ENCODE results near the gene USP44.
"Not testable (repeated sequence)": the region's sequence is repeated elsewhere in the genome, so short reads cannot be mapped to it uniquely, and the experiment has no call there.

DNA sequence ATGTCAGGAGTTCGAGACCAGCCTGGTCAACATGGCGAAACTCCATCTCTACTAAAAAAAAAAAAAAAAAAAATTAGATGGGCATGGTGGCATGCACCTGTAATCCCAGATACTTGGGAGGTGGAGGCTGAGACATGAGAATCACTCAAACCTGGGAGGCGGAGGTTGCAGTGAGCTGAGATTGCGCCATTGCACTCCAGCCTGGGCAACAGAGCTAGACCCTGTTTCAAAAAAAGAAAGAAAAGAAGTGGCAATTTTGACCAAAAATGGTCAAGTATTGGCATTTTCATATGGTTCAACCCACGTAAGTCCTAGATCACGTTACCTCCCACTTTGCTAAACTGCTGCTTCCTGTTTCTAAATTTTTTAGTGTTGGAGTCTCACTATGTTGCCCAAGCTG, 68.7 kb downstream of the USP44 start:
- TF ChIP-seq, protein P1, sequence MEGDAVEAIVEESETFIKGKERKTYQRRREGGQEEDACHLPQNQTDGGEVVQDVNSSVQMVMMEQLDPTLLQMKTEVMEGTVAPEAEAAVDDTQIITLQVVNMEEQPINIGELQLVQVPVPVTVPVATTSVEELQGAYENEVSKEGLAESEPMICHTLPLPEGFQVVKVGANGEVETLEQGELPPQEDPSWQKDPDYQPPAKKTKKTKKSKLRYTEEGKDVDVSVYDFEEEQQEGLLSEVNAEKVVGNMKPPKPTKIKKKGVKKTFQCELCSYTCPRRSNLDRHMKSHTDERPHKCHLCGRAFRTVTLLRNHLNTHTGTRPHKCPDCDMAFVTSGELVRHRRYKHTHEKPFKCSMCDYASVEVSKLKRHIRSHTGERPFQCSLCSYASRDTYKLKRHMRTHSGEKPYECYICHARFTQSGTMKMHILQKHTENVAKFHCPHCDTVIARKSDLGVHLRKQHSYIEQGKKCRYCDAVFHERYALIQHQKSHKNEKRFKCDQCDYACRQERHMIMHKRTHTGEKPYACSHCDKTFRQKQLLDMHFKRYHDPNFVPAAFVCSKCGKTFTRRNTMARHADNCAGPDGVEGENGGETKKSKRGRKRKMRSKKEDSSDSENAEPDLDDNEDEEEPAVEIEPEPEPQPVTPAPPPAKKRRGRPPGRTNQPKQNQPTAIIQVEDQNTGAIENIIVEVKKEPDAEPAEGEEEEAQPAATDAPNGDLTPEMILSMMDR (IDR thresholded peaks at IDR 0.05) = not testable (repeated sequence)
- TF ChIP-seq POLR2A (IDR thresholded peaks at IDR 0.05) = not testable (repeated sequence)
